Astrocyte (in vitro differentiated cells and primary cell): ENCODE data around the gene BTRC.

Experiments
- CTCF ChIP-seq: IDR thresholded peaks from 2 replicates; pipeline ENCODE4 v1.5.1; 2011; ENCODE audit warnings: low read depth, mild to moderate bottlenecking, inconsistent platforms, low read length, moderate library complexity; ENCODE audit not compliant: insufficient read depth
- EZH2 ChIP-seq: IDR thresholded peaks from 2 replicates; pipeline ENCODE4 v1.6.1; 2012; ENCODE audit warnings: mild to moderate bottlenecking, low read length, inconsistent platforms; ENCODE audit not compliant: insufficient read depth

GRCh38 chr10:101484175-101484745, 130.3 kb downstream of the BTRC start:
- TF ChIP-seq CTCF (no peak), EZH2 (no peak)
